K562 (cell line): ENCODE data around the gene NVL. TPM values are rescaled to one million over a fixed set of nuclear protein-coding genes. Genes with fewer than 3 reads are reported as not detected.

Experiments used
- ARID1B ChIP-seq: fragments of 450-650 bp; IDR thresholded peaks from 2 replicates; pipeline ENCODE4 v1.6.1; 2016; ENCODE audit warnings: antibody characterized with exemption, mild to moderate bottlenecking, inconsistent platforms
- BCLAF1 ChIP-seq, 2 experiments: fragments of 450-650 bp in 1 of 2; IDR thresholded peaks; 2 replicates each; pipeline ENCODE4 v1.6.1; 2011 to 2017; ENCODE audit warnings: low read depth in 2 of 2, antibody characterized with exemption in 1 of 2, borderline replicate concordance in 1 of 2, low read length in 1 of 2, mild to moderate bottlenecking in 1 of 2, mixed read lengths in 1 of 2; ENCODE audit not compliant: control insufficient read depth in 1 of 2
- BRD9 ChIP-seq: fragments of 450-650 bp; IDR thresholded peaks from 2 replicates; pipeline ENCODE4 v1.6.1; 2018; ENCODE audit warnings: low read depth; ENCODE audit not compliant: partially characterized antibody
- EGR1 ChIP-seq: fragments of 450-650 bp; conservative IDR thresholded peaks from 2 replicates; pipeline ENCODE4 v1.6.1; 2017; ENCODE audit warnings: mild to moderate bottlenecking
- FOXK1 ChIP-seq: sonication (generic); formaldehyde crosslinking; IDR thresholded peaks from 2 replicates; pipeline ENCODE4 v1.8.0; 2022; ENCODE audit warnings: missing genetic modification reagents, mild to moderate bottlenecking, borderline replicate concordance
- KLF16 ChIP-seq: IDR thresholded peaks from 2 replicates; pipeline ENCODE4 v1.6.1; 2016; ENCODE audit warnings: antibody characterized with exemption
- PHF20 ChIP-seq: fragments of 450-650 bp; IDR thresholded peaks from 2 replicates; pipeline ENCODE4 v1.6.1; 2018; ENCODE audit not compliant: partially characterized antibody
- SNIP1 ChIP-seq: fragments of 450-650 bp; IDR thresholded peaks from 2 replicates; pipeline ENCODE4 v1.7.1; 2017; ENCODE audit warnings: low read depth, mild to moderate bottlenecking
- THRB ChIP-seq: fragments of 450-650 bp; formaldehyde crosslinking; conservative IDR thresholded peaks from 2 replicates; pipeline ENCODE4 v1.4.0; 2022; ENCODE audit warnings: mild to moderate bottlenecking, missing genetic modification characterization
- TSHZ1 ChIP-seq: fragments of 250-450 bp; sonication (Bioruptor Pico); IDR thresholded peaks from 2 replicates; pipeline ENCODE4 v1.4.0; 2020; ENCODE audit warnings: mild to moderate bottlenecking, moderate library complexity
- ZFP30 ChIP-seq: fragments of 250-450 bp; sonication (Bioruptor Pico); IDR thresholded peaks from 2 replicates; pipeline ENCODE4 v1.8.0; 2022; ENCODE audit warnings: moderate library complexity, mild to moderate bottlenecking, inconsistent platforms, borderline replicate concordance
- ZNF174 ChIP-seq: fragments of 250-450 bp; sonication (Bioruptor Pico); IDR thresholded peaks from 2 replicates; pipeline ENCODE4 v1.4.0; 2020; ENCODE audit warnings: mild to moderate bottlenecking
- ZNF24 ChIP-seq: fragments of 450-650 bp; IDR thresholded peaks from 2 replicates; pipeline ENCODE4 v1.6.1; 2016
- ZNF384 ChIP-seq: IDR thresholded peaks from 2 replicates; pipeline ENCODE4 v1.6.1; 2012; ENCODE audit warnings: low read depth, low read length, improper control_type of control experiment
- polyA plus RNA-seq, 8 experiments: library from polyadenylated mRNA; depleted of rRNA in 4 of 8; stranded (reverse) in 5 of 8; unstranded in 3 of 8; fragments of >200 nt; fragmentation: Nextera tagmentation in 2 of 8; fragmentation: Illumina TruSeq in 1 of 8; extraction: Ambion mirVana in 2 of 8; extraction: Trizol in 1 of 8; gene quantifications; 2 replicates each; pipeline versions ENCODE4 v1.2.1 to v1.2.3, GENCODE V29; 2011 to 2014; ENCODE audit warnings: inconsistent platforms in 1 of 8, missing spikeins in 1 of 8
- total RNA-seq, 7 experiments: library from RNA; depleted of rRNA in 6 of 7; stranded (reverse); fragments of >200 nt in 6 of 7; fragmentation: Illumina TruSeq in 2 of 7; extraction: Trizol in 2 of 7; gene quantifications; 2 replicates each; pipeline versions ENCODE4 v1.2.1 to v1.2.3, GENCODE V29; 2011 to 2021; ENCODE audit warnings: low replicate concordance in 1 of 7
- TF ChIP-seq, protein P1 (sequence below): sonication (generic); formaldehyde crosslinking; IDR thresholded peaks from 2 replicates; pipeline ENCODE4 v1.8.0; 2022; ENCODE audit warnings: missing genetic modification reagents, mild to moderate bottlenecking, moderate library complexity, borderline replicate concordance
- TF ChIP-seq, protein P2 (sequence below): fragments of 450-650 bp; conservative IDR thresholded peaks from 2 replicates; pipeline ENCODE4 v1.6.1; 2016; ENCODE audit warnings: missing genetic modification characterization, low read depth, mild to moderate bottlenecking, missing compliant biosample characterization, moderate library complexity
- TF ChIP-seq, protein P3 (sequence below): sonication (generic); formaldehyde crosslinking; IDR thresholded peaks from 2 replicates; pipeline ENCODE4 v1.8.0; 2022; ENCODE audit warnings: mild to moderate bottlenecking, missing genetic modification reagents

NVL gene
- total and polyA plus RNA-seq, 9 of the 15 experiments (the other 6 are each of a cell fraction or from before 2014, with no cell fraction given), result 32.5 to 86.6 (median 62.9) TPM

- peak; percentile 79 for TF ChIP-seq EGR1
- TF ChIP-seq, protein P1, sequence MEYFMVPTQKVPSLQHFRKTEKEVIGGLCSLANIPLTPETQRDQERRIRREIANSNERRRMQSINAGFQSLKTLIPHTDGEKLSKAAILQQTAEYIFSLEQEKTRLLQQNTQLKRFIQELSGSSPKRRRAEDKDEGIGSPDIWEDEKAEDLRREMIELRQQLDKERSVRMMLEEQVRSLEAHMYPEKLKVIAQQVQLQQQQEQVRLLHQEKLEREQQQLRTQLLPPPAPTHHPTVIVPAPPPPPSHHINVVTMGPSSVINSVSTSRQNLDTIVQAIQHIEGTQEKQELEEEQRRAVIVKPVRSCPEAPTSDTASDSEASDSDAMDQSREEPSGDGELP (CRISPR knock-in tag), result peak; percentile 79
- no peak for TF ChIP-seq FOXK1 (CRISPR knock-in tag)
- TF ChIP-seq ARID1B, result 0 out of 2 replicates have a peak, but pooled peaks have one; percentile 30
- TF ChIP-seq ZFP30 (CRISPR knock-in tag), result no peak
- TF ChIP-seq ZNF174 (CRISPR knock-in tag), result no peak
- TF ChIP-seq TSHZ1, result no peak
- peak; percentile 73 for TF ChIP-seq PHF20
- TF ChIP-seq ZNF384, result no peak
- TF ChIP-seq KLF16, result peak; percentile 24; the same call in 1 of the 2 replicates
- TF ChIP-seq SNIP1, result no peak
- peak; percentile 43 for TF ChIP-seq ZNF24
- TF ChIP-seq, protein P2, sequence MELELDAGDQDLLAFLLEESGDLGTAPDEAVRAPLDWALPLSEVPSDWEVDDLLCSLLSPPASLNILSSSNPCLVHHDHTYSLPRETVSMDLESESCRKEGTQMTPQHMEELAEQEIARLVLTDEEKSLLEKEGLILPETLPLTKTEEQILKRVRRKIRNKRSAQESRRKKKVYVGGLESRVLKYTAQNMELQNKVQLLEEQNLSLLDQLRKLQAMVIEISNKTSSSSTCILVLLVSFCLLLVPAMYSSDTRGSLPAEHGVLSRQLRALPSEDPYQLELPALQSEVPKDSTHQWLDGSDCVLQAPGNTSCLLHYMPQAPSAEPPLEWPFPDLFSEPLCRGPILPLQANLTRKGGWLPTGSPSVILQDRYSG (tag), result no peak
- no peak for TF ChIP-seq BRD9
- no peak for TF ChIP-seq BCLAF1 (IDR thresholded peaks at IDR 0.05; ENCODE audit: borderline replicate concordance in 1 of 2, control insufficient read depth in 1 of 2, low read depth in 2 of 2, low read length in 1 of 2)
- TF ChIP-seq, protein P3, sequence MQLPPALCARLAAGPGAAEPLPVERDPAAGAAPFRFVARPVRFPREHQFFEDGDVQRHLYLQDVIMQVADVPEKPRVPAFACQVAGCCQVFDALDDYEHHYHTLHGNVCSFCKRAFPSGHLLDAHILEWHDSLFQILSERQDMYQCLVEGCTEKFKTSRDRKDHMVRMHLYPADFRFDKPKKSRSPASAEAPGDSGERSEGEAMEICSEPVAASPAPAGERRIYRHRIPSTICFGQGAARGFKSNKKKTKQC (CRISPR knock-in tag), result 0 out of 2 replicates have a peak, but pooled peaks have one; percentile 55
- TF ChIP-seq THRB (CRISPR knock-in tag), result no peak
Observed at GRCh38 chr1:224182866-224183590, 146.9 kb downstream of the NVL start, which contains the start of gene DEGS1 (continued).
